Breast epithelium (tissue), 4 donors: ENCODE results near the gene TTC7B. TPM values are rescaled to one million over a fixed set of nuclear protein-coding genes. Genes with fewer than 3 reads are reported as not detected.

ENCODE experiments used
- DNase-seq, 2 donors: peaks; one replicate each; pipeline ENCODE4 v3.0.0-alpha.2; 2019; ENCODE audit warnings: low spot score in 2 of 2
- H3K27ac ChIP-seq, 2 donors: fragments of 200-600 bp; sonication (generic) in 1 of 2; one replicate each; pipeline ENCODE4 v1.5.1; 2016 to 2019; ENCODE audit warnings: mild to moderate bottlenecking in 1 of 2
- H3K27me3 ChIP-seq, 2 donors: fragments of 200-600 bp; sonication (generic) in 1 of 2; one replicate each; pipeline versions ENCODE4 v1.5.1 to v1.6.0; 2017 to 2019; ENCODE audit warnings: control low read depth in 1 of 2, mild to moderate bottlenecking in 1 of 2
- H3K36me3 ChIP-seq: fragments of 200-600 bp; one replicate; pipeline ENCODE4 v1.5.1; 2019
- H3K4me1 ChIP-seq, 2 donors: fragments of 200-600 bp; sonication (generic); one replicate each; pipeline ENCODE4 v1.5.1; 2016 to 2019; ENCODE audit warnings: control low read depth in 1 of 2
- H3K4me3 ChIP-seq, 3 donors: fragments of 200-600 bp; sonication (generic); 1 replicate in 2 of 3; 2 replicates in 1 of 3; pipeline ENCODE4 v1.5.1; 2016 to 2019; ENCODE audit warnings: mild to moderate bottlenecking in 3 of 3, moderate library complexity in 2 of 3
- H3K9me3 ChIP-seq, 2 donors: fragments of 200-600 bp; sonication (generic) in 1 of 2; one replicate each; pipeline ENCODE4 v1.5.1; 2016 to 2019; ENCODE audit warnings: control low read depth in 1 of 2
- POLR2A ChIP-seq: fragments of 450-650 bp; IDR thresholded peaks from one replicate; pipeline ENCODE4 v1.6.1; 2016; ENCODE audit warnings: antibody characterized with exemption, mild to moderate bottlenecking, moderate library complexity
- POLR2AphosphoS5 ChIP-seq, 3 donors: sonication (generic); formaldehyde crosslinking; IDR thresholded peaks; one replicate each; pipeline ENCODE4 v1.6.1; 2017; ENCODE audit warnings: antibody characterized with exemption in 3 of 3
- intact Hi-C: fragments of 100-400 bp; cut with DNase I; formaldehyde crosslinking; loops from one replicate; pipeline ENCODE4 v1.15.1; 2023; ENCODE audit warnings: low total_unique reads
- total RNA-seq, 3 donors: library from RNA; depleted of rRNA; stranded (reverse); fragments of >200 nt; gene quantifications; one replicate each; pipeline ENCODE4 v1.1.0, GENCODE V29; 2016
- TF ChIP-seq, protein P1 (sequence below), 3 donors: fragments of 450-650 bp; IDR thresholded peaks; one replicate each; pipeline ENCODE4 v1.5.1; 2016 to 2017; ENCODE audit warnings: antibody characterized with exemption in 3 of 3, mild to moderate bottlenecking in 3 of 3, moderate library complexity in 3 of 3

The TTC7B gene
- total RNA-seq, 3 donors from 2014 or later: 14.0 to 29.1 (median 22.0) TPM

GRCh38 chr14:90781876-90782275 is 34.4 kb downstream of the TTC7B start:
- Histone ChIP-seq H3K4me3 (no peak overlapping the region), H3K36me3 (no peaks in the 10 kb centered on the region), H3K9me3 (no peaks in the 10 kb centered on the region), H3K27ac (no peak overlapping the region), H3K27me3 (no peaks in the 10 kb centered on the region), H3K4me1 (no peaks in the 10 kb centered on the region)
- DNase-seq: no peak
- TF ChIP-seq POLR2AphosphoS5 (IDR thresholded peaks at IDR 0.05) (no peak), POLR2A (no peak)
- TF ChIP-seq, protein P1, sequence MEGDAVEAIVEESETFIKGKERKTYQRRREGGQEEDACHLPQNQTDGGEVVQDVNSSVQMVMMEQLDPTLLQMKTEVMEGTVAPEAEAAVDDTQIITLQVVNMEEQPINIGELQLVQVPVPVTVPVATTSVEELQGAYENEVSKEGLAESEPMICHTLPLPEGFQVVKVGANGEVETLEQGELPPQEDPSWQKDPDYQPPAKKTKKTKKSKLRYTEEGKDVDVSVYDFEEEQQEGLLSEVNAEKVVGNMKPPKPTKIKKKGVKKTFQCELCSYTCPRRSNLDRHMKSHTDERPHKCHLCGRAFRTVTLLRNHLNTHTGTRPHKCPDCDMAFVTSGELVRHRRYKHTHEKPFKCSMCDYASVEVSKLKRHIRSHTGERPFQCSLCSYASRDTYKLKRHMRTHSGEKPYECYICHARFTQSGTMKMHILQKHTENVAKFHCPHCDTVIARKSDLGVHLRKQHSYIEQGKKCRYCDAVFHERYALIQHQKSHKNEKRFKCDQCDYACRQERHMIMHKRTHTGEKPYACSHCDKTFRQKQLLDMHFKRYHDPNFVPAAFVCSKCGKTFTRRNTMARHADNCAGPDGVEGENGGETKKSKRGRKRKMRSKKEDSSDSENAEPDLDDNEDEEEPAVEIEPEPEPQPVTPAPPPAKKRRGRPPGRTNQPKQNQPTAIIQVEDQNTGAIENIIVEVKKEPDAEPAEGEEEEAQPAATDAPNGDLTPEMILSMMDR (IDR thresholded peaks at IDR 0.05): no peak
- intact Hi-C loops: no loop called here

GRCh38 chr14:90781344-90781761 is 34.9 kb downstream of the TTC7B start:
- no peaks in the 10 kb centered on the region for H3K36me3 ChIP-seq
- H3K4me1 ChIP-seq: no peaks in the 10 kb centered on the region
- TF ChIP-seq POLR2AphosphoS5 (IDR thresholded peaks at IDR 0.05): no peak
- no peak for TF ChIP-seq POLR2A
- TF ChIP-seq, protein P1 (IDR thresholded peaks at IDR 0.05): no peak
- intact Hi-C loops: no loop called here
- no peaks in the 10 kb centered on the region for H3K9me3 ChIP-seq
- H3K27ac ChIP-seq: no peak overlapping the region
- DNase-seq: no peak
- no peak overlapping the region for H3K4me3 ChIP-seq
- H3K27me3 ChIP-seq: no peaks in the 10 kb centered on the region

DNA sequence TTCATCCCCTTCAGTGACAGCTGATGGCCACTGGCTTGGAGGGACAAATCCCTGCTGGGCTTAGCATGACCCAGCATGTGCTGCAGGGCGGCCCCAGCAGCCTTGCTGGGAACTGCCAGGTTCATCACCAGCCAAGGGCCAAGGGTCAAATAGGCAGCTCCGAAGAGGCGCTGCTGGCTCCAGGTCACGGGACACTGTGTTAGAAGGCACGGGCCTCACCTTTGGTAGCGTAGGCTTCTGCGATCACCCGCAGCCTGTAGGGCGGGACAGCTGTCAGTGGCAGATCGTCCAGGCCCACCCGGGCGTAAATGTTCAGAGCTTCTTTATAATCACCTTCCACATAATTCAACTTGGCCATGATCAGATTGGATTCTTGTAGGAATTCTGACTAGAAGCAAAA is 35.7 kb downstream of the TTC7B start:
- Histone ChIP-seq H3K27me3 (no peaks in the 10 kb centered on the region), H3K27ac (no peak overlapping the region), H3K4me1 (no peaks in the 10 kb centered on the region), H3K4me3 (no peak overlapping the region), H3K9me3 (no peaks in the 10 kb centered on the region), H3K36me3 (no peaks in the 10 kb centered on the region)
- no peak for DNase-seq
- intact Hi-C loops: no loop called here
- no peak for TF ChIP-seq POLR2AphosphoS5 (IDR thresholded peaks at IDR 0.05)
- TF ChIP-seq, protein P1 (IDR thresholded peaks at IDR 0.05): no peak
- TF ChIP-seq POLR2A: no peak

GRCh38 chr14:90778571-90779255 is 37.5 kb downstream of the TTC7B start:
- Histone ChIP-seq H3K9me3 (no peaks in the 10 kb centered on the region), H3K27me3 (no peaks in the 10 kb centered on the region), H3K4me3 (no peak overlapping the region), H3K27ac (no peak overlapping the region), H3K36me3 (no peaks in the 10 kb centered on the region), H3K4me1 (no peaks in the 10 kb centered on the region)
- TF ChIP-seq, protein P1 (IDR thresholded peaks at IDR 0.05): no peak
- TF ChIP-seq POLR2AphosphoS5 (IDR thresholded peaks at IDR 0.05) (no peak), POLR2A (no peak)
- DNase-seq: no peak
- intact Hi-C loops: no loop called here

GRCh38 chr14:90777830-90778485 is 38.3 kb downstream of the TTC7B start:
- intact Hi-C loops: no loop called here
- no peaks in the 10 kb centered on the region for H3K27me3 ChIP-seq
- no peaks in the 10 kb centered on the region for H3K9me3 ChIP-seq
- H3K4me1 ChIP-seq: no peaks in the 10 kb centered on the region
- no peak overlapping the region for H3K4me3 ChIP-seq
- no peak overlapping the region for H3K27ac ChIP-seq
- H3K36me3 ChIP-seq: no peaks in the 10 kb centered on the region
- TF ChIP-seq, protein P1 (IDR thresholded peaks at IDR 0.05): no peak
- no peak for TF ChIP-seq POLR2AphosphoS5 (IDR thresholded peaks at IDR 0.05)
- TF ChIP-seq POLR2A: no peak
- DNase-seq: no peak
